Fibroblast of the aortic adventitia (primary cell): ENCODE data around the gene AKT3. TPM values are rescaled to one million over a fixed set of nuclear protein-coding genes. Genes with fewer than 3 reads are reported as not detected.
"Not testable (repeated sequence)": the region's sequence is repeated elsewhere in the genome, so short reads cannot be mapped to it uniquely, and the experiment has no call there.

Experiments
- DNase-seq: peaks from one replicate; pipeline ENCODE4 v3.0.0-alpha.2; 2010; ENCODE audit warnings: low read depth
- H3K4me3 ChIP-seq: 2 replicates; pipeline ENCODE4 v1.5.1; 2011; ENCODE audit warnings: low read depth, mild to moderate bottlenecking, control low read depth, low read length, moderate library complexity
- total RNA-seq: library from RNA; depleted of rRNA; stranded (reverse); fragments of >200 nt; gene quantifications from 2 replicates; pipeline ENCODE4 v1.2.3, GENCODE V29; 2012; ENCODE audit warnings: low replicate concordance
- TF ChIP-seq, protein P1 (sequence below): IDR thresholded peaks from 2 replicates; pipeline ENCODE4 v1.5.1; 2011; ENCODE audit warnings: mild to moderate bottlenecking, low read length, control low read depth, inconsistent platforms; ENCODE audit not compliant: insufficient read depth

AKT3 gene
- total RNA-seq, 1 donor: 36.6 TPM

DNA sequence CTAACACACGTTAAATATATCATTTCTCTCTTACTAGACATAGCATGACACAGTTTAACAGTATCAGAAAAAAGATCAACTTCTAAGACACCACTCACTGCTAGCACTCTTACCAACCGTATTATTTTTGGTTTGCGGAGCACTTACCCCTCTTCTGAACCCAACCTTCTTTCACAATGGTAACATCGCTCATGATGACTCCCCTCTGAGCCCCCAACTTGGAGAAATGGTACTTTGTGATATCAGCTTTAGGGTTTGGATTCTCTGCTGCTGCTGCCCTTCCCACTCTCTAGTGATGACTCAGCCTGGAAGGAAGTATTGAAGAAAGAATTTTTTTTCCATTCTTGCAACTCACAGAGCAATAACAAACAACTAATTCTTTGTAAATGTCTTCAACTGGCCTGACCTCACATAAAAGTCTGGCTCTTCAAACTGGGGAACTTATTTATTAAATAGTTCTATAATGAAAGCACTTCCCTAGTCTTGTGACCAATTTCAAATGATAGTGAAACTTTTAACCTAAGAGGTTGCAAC, 7.0 kb downstream of the AKT3 start:
- peak overlapping the region; percentile 26 for H3K4me3 ChIP-seq
- TF ChIP-seq, protein P1, sequence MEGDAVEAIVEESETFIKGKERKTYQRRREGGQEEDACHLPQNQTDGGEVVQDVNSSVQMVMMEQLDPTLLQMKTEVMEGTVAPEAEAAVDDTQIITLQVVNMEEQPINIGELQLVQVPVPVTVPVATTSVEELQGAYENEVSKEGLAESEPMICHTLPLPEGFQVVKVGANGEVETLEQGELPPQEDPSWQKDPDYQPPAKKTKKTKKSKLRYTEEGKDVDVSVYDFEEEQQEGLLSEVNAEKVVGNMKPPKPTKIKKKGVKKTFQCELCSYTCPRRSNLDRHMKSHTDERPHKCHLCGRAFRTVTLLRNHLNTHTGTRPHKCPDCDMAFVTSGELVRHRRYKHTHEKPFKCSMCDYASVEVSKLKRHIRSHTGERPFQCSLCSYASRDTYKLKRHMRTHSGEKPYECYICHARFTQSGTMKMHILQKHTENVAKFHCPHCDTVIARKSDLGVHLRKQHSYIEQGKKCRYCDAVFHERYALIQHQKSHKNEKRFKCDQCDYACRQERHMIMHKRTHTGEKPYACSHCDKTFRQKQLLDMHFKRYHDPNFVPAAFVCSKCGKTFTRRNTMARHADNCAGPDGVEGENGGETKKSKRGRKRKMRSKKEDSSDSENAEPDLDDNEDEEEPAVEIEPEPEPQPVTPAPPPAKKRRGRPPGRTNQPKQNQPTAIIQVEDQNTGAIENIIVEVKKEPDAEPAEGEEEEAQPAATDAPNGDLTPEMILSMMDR: no peak
- peak; percentile 73 for DNase-seq

- no peak for DNase-seq
- H3K4me3 ChIP-seq: no peak overlapping the region
- TF ChIP-seq, protein P1: no peak
Measured at GRCh38 chr1:243842161-243842560, 7.9 kb downstream of the AKT3 start.

DNA sequence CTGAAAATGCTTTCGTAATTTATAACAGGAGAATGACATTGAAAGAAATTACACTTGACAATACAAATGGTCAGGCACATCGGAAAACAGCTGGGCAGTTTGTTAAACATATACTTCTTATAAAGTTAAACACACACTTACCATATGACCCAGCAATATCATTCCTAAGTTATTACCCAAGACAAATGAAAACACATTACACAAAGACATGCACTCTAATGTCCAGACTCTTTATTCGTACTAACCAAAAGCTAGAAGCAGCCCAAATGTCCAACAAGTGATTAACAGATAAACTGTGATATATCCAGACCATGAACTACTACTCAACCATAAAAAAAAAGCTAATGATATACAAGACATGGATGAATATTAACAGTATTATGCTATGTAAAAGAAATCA, 8.5 kb downstream of the AKT3 start:
- no peak overlapping the region for H3K4me3 ChIP-seq
- DNase-seq: peak; percentile 44
- TF ChIP-seq, protein P1: no peak

DNA sequence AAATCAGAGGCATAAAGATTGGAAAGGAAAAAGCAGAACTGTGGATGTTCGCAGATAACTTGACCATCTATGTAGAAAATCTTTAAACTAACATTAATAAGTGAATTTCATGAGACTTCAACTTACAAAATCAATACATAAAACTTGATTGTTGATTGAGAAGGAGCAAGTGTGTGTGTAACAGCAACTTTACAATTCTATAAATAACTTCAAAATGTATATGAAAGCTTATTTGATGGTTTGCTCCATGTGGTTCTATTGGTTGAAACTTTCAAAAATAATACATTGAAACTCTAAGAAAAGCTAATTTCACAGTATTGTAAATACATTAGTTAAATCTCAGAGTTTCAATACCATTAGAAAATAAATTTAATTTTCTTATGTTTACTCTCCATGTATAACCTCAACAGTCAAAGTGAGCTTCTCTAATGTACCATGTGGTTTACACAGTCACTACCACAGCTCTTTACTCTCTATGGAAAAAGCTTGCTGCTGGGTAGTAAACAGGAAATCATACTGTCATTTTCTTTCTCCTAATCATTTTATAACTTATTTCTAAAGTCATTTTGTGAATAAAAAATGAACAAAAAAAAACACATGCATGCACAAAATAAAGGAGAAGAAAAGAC, 12.0 kb downstream of the AKT3 start:
- TF ChIP-seq, protein P1: no peak
- DNase-seq: no peak
- H3K4me3 ChIP-seq: no peak overlapping the region

DNA sequence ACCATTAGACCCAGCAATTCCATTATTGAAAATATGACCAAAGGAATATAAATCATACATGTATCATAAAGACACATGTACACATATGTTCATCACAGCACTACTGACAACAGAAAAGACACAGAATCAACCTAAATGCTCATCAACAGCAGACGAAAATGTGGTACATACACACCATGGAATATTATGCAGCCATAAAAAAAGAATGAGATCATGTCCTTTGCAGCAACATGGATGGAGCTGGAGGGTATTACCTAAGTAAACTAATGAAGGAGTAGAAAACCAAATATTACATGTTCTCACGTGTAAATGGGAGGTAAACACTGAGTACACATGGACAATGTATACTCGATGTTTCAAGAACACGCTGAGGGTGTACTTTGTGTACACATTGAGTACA, 15.9 kb downstream of the AKT3 start:
- TF ChIP-seq, protein P1: no peak
- DNase-seq: no peak
- H3K4me3 ChIP-seq: no peak overlapping the region

DNA sequence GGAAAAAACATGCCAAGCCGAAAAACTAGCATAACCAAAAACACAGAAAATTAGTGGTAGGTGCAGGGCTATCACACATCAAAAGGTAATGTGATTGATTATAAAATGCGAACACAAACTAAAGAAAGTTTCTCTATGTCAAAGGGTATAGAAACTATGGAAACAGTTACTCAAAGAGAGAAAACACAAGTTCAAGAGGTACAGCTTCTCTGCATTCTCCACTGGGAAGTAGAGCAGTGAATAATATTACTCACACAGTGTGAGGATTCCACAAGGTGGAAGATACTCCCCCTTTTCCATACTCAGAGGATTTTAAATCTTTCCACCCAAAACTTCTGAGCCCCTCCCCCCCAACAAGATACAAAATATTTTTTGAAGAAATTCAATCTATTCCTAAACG, 18.6 kb downstream of the AKT3 start:
- H3K4me3 ChIP-seq: no peak overlapping the region
- TF ChIP-seq, protein P1: no peak

DNA sequence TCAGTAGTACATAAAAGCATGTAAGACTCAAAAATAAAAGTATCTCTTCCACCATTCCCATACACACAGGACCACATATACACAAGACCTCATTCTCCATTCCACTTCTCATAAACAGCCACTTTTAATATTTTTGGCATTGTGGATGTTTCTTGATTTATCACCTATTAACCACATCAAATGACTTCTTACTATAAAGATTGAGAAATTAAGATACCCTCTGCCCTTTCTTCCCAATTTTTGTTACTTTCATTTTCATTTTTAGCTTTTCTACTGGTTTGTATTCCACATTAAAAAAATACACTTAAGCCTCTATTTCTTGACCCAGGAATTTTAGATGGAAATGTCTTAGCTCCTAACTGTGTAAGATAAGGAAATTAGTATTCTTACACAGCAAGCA, 22.8 kb downstream of the AKT3 start:
- H3K4me3 ChIP-seq: no peak overlapping the region
- peak; percentile 25 for DNase-seq
- TF ChIP-seq, protein P1: no peak

More for the DNA sequence above, 18.6 kb downstream of the AKT3 start:
- DNase-seq: no peak

DNA sequence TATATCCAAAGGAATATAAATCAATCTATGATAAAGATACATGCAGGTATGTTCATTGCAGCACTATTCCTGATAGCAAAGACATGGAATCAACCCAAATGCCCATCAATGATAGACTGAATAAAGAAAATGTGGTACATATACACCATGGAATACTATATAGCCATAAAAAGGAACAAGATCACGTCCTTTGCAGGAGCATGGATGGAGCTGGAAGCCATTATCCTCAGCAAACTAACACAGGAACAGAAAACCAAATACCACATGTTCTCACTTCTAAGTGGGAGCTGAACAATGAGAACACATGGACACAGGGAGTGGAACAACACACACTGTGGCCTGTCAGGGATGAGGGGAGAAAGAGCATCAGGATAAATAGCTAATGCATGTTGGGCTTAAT, 25.1 kb downstream of the AKT3 start:
- not testable (repeated sequence) for H3K4me3 ChIP-seq, DNase-seq
